ENCODE measurements around the gene CRHR1. TPM values are rescaled to one million over a fixed set of nuclear protein-coding genes. Genes with fewer than 3 reads are reported as not detected.

The CRHR1 gene
- polyA plus RNA-seq, 1 of the 3 experiments (the other 2 are of a cell fraction), result 0.13 TPM

DNA sequence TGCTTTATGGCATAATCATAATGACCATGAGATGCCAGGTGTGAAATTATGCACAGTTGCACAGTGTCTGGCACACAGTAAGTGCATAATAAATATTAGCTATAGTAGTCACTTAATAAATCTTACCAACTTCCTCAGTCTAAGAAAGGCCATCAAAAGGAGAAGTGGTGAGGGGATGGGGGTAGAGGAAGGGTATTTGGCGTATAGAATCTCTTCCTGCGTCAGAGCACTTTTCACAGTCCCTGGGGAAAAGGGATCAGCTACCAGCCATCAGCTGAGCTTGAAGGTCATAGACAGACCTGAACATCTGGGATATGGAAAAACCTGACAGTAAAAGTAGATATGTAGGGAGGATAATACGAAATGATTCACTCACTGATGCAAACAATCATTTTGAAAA lies 5.8 kb downstream of the CRHR1 start (continued):
- TF ChIP-seq EP300 (IDR thresholded peaks at IDR 0.05; ENCODE audit: borderline replicate concordance in 1 of 2, low read depth in 1 of 2, low read length in 1 of 2), result no peak
- TF ChIP-seq, protein P1, sequence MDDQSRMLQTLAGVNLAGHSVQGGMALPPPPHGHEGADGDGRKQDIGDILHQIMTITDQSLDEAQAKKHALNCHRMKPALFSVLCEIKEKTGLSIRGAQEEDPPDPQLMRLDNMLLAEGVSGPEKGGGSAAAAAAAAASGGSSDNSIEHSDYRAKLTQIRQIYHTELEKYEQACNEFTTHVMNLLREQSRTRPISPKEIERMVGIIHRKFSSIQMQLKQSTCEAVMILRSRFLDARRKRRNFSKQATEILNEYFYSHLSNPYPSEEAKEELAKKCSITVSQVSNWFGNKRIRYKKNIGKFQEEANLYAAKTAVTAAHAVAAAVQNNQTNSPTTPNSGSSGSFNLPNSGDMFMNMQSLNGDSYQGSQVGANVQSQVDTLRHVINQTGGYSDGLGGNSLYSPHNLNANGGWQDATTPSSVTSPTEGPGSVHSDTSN (IDR thresholded peaks at IDR 0.05), result no peak

DNA sequence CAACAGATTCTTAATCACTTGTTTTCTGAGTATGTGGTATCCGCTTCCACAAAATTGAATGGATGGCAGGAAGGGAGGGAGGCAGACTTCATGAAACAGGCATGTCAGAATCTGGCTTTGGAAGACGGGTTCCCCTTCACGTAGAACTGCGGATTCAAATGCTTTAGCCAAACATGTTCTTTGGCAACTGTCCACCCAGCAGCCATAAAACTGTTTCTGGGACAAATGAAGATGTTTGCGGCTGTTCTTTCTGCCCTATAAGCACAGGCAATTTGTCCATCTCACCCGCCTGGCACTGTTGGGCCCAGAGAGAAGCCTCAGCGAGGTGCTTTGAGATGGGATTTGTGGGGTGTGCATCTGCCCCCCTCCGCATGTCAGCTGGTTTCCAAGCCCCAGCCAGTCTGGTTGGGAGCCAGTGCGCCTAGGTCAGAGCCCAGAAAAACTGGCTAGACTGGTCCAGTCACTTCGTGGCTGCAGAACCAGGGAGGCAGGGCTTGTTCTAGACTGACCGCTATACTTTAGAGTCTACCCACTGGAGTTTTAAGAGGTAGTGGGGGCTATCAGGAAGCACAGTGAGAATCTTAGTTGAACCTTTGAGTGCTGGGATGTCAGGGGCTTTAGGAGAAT lies 6.3 kb downstream of the CRHR1 start:
- POLR2A ChIA-PET, result no interaction called here
- Histone ChIP-seq H3K27me3 (ENCODE audit: insufficient read depth) (peaks cover 51% of the 10 kb centered on the region), H3K4me1 (ENCODE audit: control insufficient read depth in 1 of 2, insufficient read depth in 2 of 2, low read depth in 1 of 2, low read length in 1 of 2) (peaks cover 0 to 7% of the 10 kb centered on the region in 2 experiments; a peak in 1 of 4 replicates)

DNA sequence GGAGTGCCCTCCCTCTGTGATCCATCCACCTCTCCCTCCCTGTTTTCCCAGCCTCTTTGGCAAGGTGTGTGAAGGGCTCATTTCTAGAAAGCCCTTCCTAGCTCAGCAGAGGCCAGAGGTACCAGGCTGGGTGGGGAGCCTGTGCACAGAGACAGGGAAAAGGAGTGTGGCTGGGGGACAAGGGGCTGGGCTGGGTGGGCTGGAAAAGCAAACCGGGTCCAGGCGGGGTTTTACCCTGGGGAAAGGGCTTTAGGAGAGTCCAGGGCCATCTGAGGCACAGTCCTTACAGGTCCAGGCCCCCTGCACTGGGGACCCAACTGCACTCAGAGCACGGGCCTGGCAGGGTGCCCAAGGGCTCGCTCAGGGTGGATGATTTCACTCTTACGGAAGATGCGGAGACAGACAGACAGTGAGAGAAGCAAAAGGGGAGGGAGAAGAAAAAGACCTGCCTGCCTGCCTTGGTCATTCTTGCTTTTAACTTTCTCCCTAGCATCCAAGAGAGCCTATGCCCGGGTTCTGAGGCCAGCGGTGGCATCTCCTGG lies 7.0 kb downstream of the CRHR1 start:
- H3K9ac ChIP-seq, result no peak overlapping the region
- DNase-seq, result no peak
- H3F3A ChIP-seq (replicated peaks; ENCODE audit: insufficient read depth), result no peaks in the 10 kb centered on the region
- no peaks in the 10 kb centered on the region for H3K9me2 ChIP-seq
- no peaks in the 10 kb centered on the region for H3K36me3 ChIP-seq (replicated peaks in 1 of 2; ENCODE audit: control insufficient read depth in 1 of 2, insufficient read depth in 2 of 2, low read length in 1 of 2)
- no peaks in the 10 kb centered on the region for H3K79me2 ChIP-seq (ENCODE audit: insufficient read depth)
- WGBS (ENCODE audit: low lambda C conversion rate), result 23% methylated on average over 8 of the region's 8 CpGs
- CTCF ChIA-PET, result interaction anchor here (1.3 to 2.2 kb wide), 3 partner anchors 8 to 151 kb away, joined by 4 to 18 read pairs (median 4); partner anchors contain the start of gene CRHR1
- no peak overlapping the region for H2AFZ ChIP-seq (ENCODE audit: low read depth)
- peaks cover 46% of the 10 kb centered on the region for H3K27me3 ChIP-seq (ENCODE audit: insufficient read depth)
- H4K20me1 ChIP-seq (ENCODE audit: insufficient read depth), result no peaks in the 10 kb centered on the region
- H3K27ac ChIP-seq (ENCODE audit: low read depth in 2 of 2, low read length in 1 of 2), result no peak overlapping the region
- H3K4me3 ChIP-seq (ENCODE audit: low read depth in 2 of 2, low read length in 1 of 2), result no peak overlapping the region
- POLR2A ChIA-PET, result no interaction called here
- TF ChIP-seq MEF2A (IDR thresholded peaks at IDR 0.05; ENCODE audit: borderline replicate concordance, low read depth), result no peak
- TF ChIP-seq, protein P2, sequence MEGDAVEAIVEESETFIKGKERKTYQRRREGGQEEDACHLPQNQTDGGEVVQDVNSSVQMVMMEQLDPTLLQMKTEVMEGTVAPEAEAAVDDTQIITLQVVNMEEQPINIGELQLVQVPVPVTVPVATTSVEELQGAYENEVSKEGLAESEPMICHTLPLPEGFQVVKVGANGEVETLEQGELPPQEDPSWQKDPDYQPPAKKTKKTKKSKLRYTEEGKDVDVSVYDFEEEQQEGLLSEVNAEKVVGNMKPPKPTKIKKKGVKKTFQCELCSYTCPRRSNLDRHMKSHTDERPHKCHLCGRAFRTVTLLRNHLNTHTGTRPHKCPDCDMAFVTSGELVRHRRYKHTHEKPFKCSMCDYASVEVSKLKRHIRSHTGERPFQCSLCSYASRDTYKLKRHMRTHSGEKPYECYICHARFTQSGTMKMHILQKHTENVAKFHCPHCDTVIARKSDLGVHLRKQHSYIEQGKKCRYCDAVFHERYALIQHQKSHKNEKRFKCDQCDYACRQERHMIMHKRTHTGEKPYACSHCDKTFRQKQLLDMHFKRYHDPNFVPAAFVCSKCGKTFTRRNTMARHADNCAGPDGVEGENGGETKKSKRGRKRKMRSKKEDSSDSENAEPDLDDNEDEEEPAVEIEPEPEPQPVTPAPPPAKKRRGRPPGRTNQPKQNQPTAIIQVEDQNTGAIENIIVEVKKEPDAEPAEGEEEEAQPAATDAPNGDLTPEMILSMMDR (IDR thresholded peaks at IDR 0.05), result no peak
- TF ChIP-seq RCOR1 (IDR thresholded peaks at IDR 0.05; ENCODE audit: low read length), result no peak
- TF ChIP-seq GABPA (IDR thresholded peaks at IDR 0.05; ENCODE audit: low read depth), result no peak
- TF ChIP-seq POLR2AphosphoS5 (IDR thresholded peaks at IDR 0.05; ENCODE audit: low read depth, low read length), result no peak
- TF ChIP-seq, protein P3, sequence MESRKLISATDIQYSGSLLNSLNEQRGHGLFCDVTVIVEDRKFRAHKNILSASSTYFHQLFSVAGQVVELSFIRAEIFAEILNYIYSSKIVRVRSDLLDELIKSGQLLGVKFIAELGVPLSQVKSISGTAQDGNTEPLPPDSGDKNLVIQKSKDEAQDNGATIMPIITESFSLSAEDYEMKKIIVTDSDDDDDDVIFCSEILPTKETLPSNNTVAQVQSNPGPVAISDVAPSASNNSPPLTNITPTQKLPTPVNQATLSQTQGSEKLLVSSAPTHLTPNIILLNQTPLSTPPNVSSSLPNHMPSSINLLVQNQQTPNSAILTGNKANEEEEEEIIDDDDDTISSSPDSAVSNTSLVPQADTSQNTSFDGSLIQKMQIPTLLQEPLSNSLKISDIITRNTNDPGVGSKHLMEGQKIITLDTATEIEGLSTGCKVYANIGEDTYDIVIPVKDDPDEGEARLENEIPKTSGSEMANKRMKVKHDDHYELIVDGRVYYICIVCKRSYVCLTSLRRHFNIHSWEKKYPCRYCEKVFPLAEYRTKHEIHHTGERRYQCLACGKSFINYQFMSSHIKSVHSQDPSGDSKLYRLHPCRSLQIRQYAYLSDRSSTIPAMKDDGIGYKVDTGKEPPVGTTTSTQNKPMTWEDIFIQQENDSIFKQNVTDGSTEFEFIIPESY (IDR thresholded peaks at IDR 0.05; ENCODE audit: borderline replicate concordance, low read depth), result no peak
- TF ChIP-seq, protein P4, sequence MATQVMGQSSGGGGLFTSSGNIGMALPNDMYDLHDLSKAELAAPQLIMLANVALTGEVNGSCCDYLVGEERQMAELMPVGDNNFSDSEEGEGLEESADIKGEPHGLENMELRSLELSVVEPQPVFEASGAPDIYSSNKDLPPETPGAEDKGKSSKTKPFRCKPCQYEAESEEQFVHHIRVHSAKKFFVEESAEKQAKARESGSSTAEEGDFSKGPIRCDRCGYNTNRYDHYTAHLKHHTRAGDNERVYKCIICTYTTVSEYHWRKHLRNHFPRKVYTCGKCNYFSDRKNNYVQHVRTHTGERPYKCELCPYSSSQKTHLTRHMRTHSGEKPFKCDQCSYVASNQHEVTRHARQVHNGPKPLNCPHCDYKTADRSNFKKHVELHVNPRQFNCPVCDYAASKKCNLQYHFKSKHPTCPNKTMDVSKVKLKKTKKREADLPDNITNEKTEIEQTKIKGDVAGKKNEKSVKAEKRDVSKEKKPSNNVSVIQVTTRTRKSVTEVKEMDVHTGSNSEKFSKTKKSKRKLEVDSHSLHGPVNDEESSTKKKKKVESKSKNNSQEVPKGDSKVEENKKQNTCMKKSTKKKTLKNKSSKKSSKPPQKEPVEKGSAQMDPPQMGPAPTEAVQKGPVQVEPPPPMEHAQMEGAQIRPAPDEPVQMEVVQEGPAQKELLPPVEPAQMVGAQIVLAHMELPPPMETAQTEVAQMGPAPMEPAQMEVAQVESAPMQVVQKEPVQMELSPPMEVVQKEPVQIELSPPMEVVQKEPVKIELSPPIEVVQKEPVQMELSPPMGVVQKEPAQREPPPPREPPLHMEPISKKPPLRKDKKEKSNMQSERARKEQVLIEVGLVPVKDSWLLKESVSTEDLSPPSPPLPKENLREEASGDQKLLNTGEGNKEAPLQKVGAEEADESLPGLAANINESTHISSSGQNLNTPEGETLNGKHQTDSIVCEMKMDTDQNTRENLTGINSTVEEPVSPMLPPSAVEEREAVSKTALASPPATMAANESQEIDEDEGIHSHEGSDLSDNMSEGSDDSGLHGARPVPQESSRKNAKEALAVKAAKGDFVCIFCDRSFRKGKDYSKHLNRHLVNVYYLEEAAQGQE (IDR thresholded peaks at IDR 0.05; ENCODE audit: low read depth, low read length), result no peak
- TF ChIP-seq SIN3A (IDR thresholded peaks at IDR 0.05; ENCODE audit: borderline replicate concordance, low read depth, low read length), result no peak
- no peak for TF ChIP-seq MXI1 (IDR thresholded peaks at IDR 0.05; ENCODE audit: low read depth, low read length)
- TF ChIP-seq, protein P5, sequence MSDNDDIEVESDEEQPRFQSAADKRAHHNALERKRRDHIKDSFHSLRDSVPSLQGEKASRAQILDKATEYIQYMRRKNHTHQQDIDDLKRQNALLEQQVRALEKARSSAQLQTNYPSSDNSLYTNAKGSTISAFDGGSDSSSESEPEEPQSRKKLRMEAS (IDR thresholded peaks at IDR 0.05; ENCODE audit: low read depth), result no peak
- H3K4me1 ChIP-seq (ENCODE audit: control insufficient read depth in 1 of 2, insufficient read depth in 2 of 2, low read depth in 1 of 2, low read length in 1 of 2), result peaks cover 0 to 7% of the 10 kb centered on the region in 2 experiments; a peak in 1 of 4 replicates
- no peaks in the 10 kb centered on the region for H3K9me3 ChIP-seq
- no peak overlapping the region for H3K4me2 ChIP-seq

More for the DNA sequence above, 6.3 kb downstream of the CRHR1 start:
- TF ChIP-seq FOSL2 (IDR thresholded peaks at IDR 0.05; ENCODE audit: borderline replicate concordance, low read depth), result no peak
- TF ChIP-seq CHD2 (IDR thresholded peaks at IDR 0.05; ENCODE audit: low read length, partially characterized antibody), result no peak
- no peak for TF ChIP-seq GATA2 (CRISPR knock-in tag; IDR thresholded peaks at IDR 0.05)
- no peak for TF ChIP-seq SMC3 (IDR thresholded peaks at IDR 0.05; ENCODE audit: low read depth, low read length)
- TF ChIP-seq TAF1 (IDR thresholded peaks at IDR 0.05; ENCODE audit: borderline replicate concordance, low read depth, low read length), result no peak
- TF ChIP-seq TEAD4 (IDR thresholded peaks at IDR 0.05; ENCODE audit: borderline replicate concordance, insufficient read depth), result no peak
- no peaks in the 10 kb centered on the region for H4K20me1 ChIP-seq (ENCODE audit: insufficient read depth)
- H3K9me2 ChIP-seq, result no peaks in the 10 kb centered on the region
- no peaks in the 10 kb centered on the region for H3K9me3 ChIP-seq
- no peak overlapping the region for H3K27ac ChIP-seq (ENCODE audit: low read depth in 2 of 2, low read length in 1 of 2)
- no peak overlapping the region for H3K4me2 ChIP-seq
- no peak overlapping the region for H3K4me3 ChIP-seq (ENCODE audit: low read depth in 2 of 2, low read length in 1 of 2)
- DNase-seq, result no peak
- H3K79me2 ChIP-seq (ENCODE audit: insufficient read depth), result no peaks in the 10 kb centered on the region
- H2AFZ ChIP-seq (ENCODE audit: low read depth), result no peak overlapping the region
- no peaks in the 10 kb centered on the region for H3K36me3 ChIP-seq (replicated peaks in 1 of 2; ENCODE audit: control insufficient read depth in 1 of 2, insufficient read depth in 2 of 2, low read length in 1 of 2)
- H3K9ac ChIP-seq, result no peak overlapping the region
- no peaks in the 10 kb centered on the region for H3F3A ChIP-seq (replicated peaks; ENCODE audit: insufficient read depth)
- 62% methylated on average over 11 of the region's 11 CpGs for WGBS (ENCODE audit: low lambda C conversion rate)
- CTCF ChIA-PET, result interaction anchor here (0.8 to 4.3 kb wide), 4 partner anchors 9 to 41 kb away, joined by 3 to 34 read pairs (median 4); no protein-coding TSS in a partner anchor

Data from SK-N-SH (cell line).